Bronchial epithelial cell (primary cell): ENCODE data around the gene MOB4. TPM values are rescaled to one million over a fixed set of nuclear protein-coding genes. Genes with fewer than 3 reads are reported as not detected.

Experiments used
- DNase-seq: peaks from one replicate; pipeline ENCODE4 v3.0.0-alpha.2; 2010; ENCODE audit warnings: low read depth
- FAIRE-seq: peaks from 2 replicates; lab custom pipeline; 2011; peaks lifted over from hg19 to GRCh38; lab: Jason Lieb, UNC
- H3K27me3 ChIP-seq: 2 replicates; pipeline ENCODE4 v1.5.1; 2011; ENCODE audit warnings: low read length; ENCODE audit not compliant: control insufficient read depth, insufficient read depth
- H3K36me3 ChIP-seq: 2 replicates; pipeline ENCODE4 v1.5.1; 2011; ENCODE audit warnings: low read length; ENCODE audit not compliant: control insufficient read depth, insufficient read depth
- H3K4me3 ChIP-seq: 2 replicates; pipeline ENCODE4 v1.5.1; 2011; ENCODE audit warnings: mild to moderate bottlenecking, low read depth, low read length, control low read depth
- total RNA-seq: library from RNA; depleted of rRNA; stranded (reverse); fragments of >200 nt; gene quantifications from 2 replicates; pipeline ENCODE4 v1.2.1, GENCODE V29; 2014
- TF ChIP-seq, protein P1 (sequence below): IDR thresholded peaks from 2 replicates; pipeline ENCODE4 v1.5.1; 2011; ENCODE audit warnings: mild to moderate bottlenecking, moderate library complexity, low read length, control low read depth, inconsistent platforms; ENCODE audit not compliant: insufficient read depth, severe bottlenecking

The MOB4 gene
- total RNA-seq, 1 donor from 2014 or later, result 15.0 TPM

DNA sequence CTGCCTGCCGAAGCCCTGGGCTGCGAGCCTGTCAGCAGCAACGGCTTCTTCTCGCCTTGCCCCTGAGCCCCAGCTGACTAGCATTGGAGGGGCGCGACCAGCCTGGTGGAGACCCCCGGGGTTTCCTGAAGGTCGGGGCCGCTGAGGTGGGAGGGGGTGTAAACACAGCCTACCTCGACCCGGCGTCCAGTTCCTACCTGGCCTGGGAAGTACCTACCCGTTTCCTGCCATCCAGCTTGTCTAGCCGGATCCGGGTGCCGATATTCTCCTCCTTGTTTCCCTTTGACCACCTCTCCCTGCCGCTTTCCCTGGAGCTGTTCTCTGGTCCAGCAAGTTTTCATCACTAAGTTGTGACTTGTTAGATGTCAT lies 511 bp downstream of the MOB4 start:
- FAIRE-seq (no peak), DNase-seq (peak; percentile 57)

DNA sequence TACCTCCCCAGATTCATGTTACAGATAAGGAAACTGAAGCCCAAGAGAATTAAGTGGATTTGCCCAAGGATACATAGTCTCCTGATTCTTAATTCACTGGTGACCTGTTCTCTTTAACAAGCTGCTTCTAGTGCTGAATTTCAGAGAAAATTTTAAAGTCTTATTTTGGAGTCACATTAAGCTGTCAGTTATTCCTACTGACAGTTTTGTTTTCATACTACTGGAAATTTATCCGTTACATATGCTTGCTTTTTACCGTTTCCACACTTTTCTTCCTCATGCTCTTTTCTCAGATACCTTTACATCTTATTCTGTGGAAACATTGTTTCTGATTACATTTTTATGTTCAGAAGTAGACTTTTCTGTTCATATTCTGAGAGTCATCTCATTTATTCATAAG lies 1.3 kb downstream of the MOB4 start:
- Histone ChIP-seq H3K4me3 (peak overlapping the region; percentile 88), H3K36me3 (no peaks in the 10 kb centered on the region), H3K27me3 (no peaks in the 10 kb centered on the region)
- DNase-seq, result no peak
- TF ChIP-seq, protein P1, sequence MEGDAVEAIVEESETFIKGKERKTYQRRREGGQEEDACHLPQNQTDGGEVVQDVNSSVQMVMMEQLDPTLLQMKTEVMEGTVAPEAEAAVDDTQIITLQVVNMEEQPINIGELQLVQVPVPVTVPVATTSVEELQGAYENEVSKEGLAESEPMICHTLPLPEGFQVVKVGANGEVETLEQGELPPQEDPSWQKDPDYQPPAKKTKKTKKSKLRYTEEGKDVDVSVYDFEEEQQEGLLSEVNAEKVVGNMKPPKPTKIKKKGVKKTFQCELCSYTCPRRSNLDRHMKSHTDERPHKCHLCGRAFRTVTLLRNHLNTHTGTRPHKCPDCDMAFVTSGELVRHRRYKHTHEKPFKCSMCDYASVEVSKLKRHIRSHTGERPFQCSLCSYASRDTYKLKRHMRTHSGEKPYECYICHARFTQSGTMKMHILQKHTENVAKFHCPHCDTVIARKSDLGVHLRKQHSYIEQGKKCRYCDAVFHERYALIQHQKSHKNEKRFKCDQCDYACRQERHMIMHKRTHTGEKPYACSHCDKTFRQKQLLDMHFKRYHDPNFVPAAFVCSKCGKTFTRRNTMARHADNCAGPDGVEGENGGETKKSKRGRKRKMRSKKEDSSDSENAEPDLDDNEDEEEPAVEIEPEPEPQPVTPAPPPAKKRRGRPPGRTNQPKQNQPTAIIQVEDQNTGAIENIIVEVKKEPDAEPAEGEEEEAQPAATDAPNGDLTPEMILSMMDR, result no peak
- no peak for FAIRE-seq

More for the DNA sequence above, 511 bp downstream of the MOB4 start:
- Histone ChIP-seq H3K27me3 (no peaks in the 10 kb centered on the region), H3K4me3 (peak overlapping the region; percentile 88), H3K36me3 (no peaks in the 10 kb centered on the region)
- TF ChIP-seq, protein P1, result no peak

DNA sequence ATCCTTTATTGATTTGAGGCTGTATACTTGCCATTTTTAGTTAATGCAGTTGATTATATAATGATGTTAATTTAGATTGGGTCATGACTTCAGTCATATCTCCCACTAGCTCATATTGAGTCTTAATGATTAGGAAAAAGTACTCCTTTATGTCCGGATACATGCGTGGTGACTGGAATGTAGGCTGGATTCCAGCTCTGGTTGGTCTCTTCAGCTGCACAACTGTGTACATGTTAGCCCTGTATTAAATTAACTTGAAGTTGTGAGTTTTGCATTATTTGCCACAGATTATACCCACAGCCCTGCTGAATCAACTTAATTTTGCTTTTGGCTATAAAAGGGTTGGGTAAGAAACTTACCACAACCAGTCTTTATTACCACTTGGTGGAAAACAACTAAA lies 22.5 kb downstream of the MOB4 start:
- TF ChIP-seq, protein P1, result no peak
- H3K27me3 ChIP-seq, result no peaks in the 10 kb centered on the region
- H3K4me3 ChIP-seq, result no peak overlapping the region
- peaks cover 6% of the 10 kb centered on the region for H3K36me3 ChIP-seq
- DNase-seq (no peak), FAIRE-seq (no peak)

DNA sequence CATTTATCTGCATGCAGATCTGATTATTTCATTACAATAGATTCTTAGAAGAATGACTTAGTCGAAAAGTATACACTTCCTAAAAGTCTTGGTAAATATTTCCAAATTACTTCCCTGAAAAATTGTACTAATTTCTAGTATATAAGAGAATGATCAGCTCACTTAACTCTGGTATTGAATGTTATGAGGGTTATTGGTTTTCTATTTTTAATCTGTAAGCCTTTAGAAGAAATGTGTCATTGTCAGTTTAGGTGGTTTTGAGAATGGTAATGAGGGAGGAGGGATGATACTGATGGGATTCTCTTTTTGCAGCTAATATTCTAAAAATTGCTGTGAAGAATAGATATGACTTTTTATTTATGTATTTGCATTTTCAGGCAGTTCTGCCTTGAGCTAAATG lies 23.9 kb downstream of the MOB4 start:
- Histone ChIP-seq H3K27me3 (no peaks in the 10 kb centered on the region), H3K4me3 (no peak overlapping the region), H3K36me3 (peaks cover 6% of the 10 kb centered on the region)
- TF ChIP-seq, protein P1, result no peak
- no peak for FAIRE-seq
- DNase-seq, result no peak

DNA sequence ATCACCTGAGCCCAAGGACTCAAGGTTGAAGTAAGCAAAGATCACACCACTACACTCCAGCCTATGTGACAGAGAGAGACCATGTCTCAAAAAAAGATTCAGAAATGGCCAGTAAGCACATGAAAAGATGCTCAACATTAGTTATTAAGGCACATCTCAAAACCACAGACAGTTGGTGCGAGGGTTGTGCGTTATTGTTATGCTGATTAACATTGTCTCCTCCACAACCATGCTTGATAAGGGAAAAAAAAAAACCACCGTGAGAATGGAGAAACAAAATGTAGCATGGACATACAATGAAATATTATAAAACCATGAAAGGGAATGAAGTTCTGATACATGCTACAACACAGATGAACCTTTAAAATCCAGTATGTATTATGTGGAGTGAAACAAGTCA lies 27.3 kb downstream of the MOB4 start:
- Histone ChIP-seq H3K27me3 (no peaks in the 10 kb centered on the region), H3K4me3 (no peak overlapping the region), H3K36me3 (peaks cover 4% of the 10 kb centered on the region)
- TF ChIP-seq, protein P1, result no peak
- DNase-seq, result no peak
- FAIRE-seq, result no peak

DNA sequence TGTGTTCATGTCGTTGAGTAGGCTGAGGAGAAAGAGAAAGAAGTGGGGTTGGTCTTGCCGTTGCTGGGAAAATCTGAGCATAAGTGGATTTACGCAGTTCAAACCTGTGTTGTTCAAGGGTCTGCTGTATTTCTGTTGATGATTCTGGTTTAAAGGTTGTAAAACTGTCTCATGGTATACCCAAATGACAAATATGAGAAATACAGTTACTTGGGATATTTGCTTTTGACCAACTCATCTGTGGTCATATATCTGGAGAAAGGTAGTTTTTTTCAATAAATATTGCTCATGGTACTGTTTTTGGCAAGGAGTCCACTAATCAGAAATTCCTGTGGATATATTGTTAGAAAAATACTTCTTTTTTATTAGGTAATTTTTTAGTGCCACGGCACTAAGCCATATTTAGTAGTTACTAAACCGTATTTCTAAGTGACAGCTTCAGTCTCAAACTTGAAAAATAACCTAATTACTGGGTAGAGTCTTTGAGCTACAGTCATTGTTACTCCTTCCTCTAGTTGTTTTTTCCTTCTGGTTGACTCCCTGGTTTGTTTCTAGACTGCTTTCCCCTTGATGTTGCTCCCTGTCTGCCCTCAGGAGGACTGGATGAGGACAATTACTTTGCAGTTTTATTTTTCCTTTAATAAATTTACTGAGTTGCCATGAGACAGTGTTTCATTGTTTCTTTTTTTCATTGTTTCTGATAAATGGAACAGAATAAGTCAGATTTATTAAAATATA lies 31.5 kb downstream of the MOB4 start:
- TF ChIP-seq, protein P1, result no peak
- no peaks in the 10 kb centered on the region for H3K27me3 ChIP-seq
- peaks cover 5% of the 10 kb centered on the region for H3K36me3 ChIP-seq
- FAIRE-seq, result no peak
- H3K4me3 ChIP-seq, result no peak overlapping the region
- DNase-seq, result no peak
